Stimulated activated naive CD8-positive, alpha-beta T cell treated with anti-CD3 and anti-CD28 coated beads, Interleukin-15, amount 100 ng/mL, for 72 hours (primary cell): ENCODE data around the gene NOP14.
"Not testable (repeated sequence)": the region's sequence is repeated elsewhere in the genome, so short reads cannot be mapped to it uniquely, and the experiment has no call there.

ENCODE experiments used
- ATAC-seq: fragments of 150-1000 bp; cut with Tn5 transposase; 2 replicates; pipeline ENCODE4 v1.10.0; 2021; ENCODE audit warnings: mild to moderate bottlenecking, moderate library complexity
- DNase-seq, 2 donors: peaks; one replicate each; pipeline ENCODE4 v3.0.0; 2021 to 2022
- H3K27ac Mint-ChIP-seq, 2 donors: one replicate each; pipeline ENCODE4 v1.8.0; 2022; ENCODE audit warnings: mild to moderate bottlenecking in 2 of 2, mixed read lengths in 2 of 2, moderate library complexity in 2 of 2
- H3K27me3 Mint-ChIP-seq: one replicate; pipeline ENCODE4 v1.8.0; 2022; ENCODE audit warnings: mixed read lengths
- H3K4me1 Mint-ChIP-seq: one replicate; pipeline ENCODE4 v1.8.0; 2022; ENCODE audit warnings: mild to moderate bottlenecking, mixed read lengths
- H3K4me3 Mint-ChIP-seq, 2 donors: one replicate each; pipeline ENCODE4 v1.8.0; 2022; ENCODE audit warnings: mild to moderate bottlenecking in 2 of 2, mixed read lengths in 2 of 2, moderate library complexity in 1 of 2
- H3K9me3 Mint-ChIP-seq, 2 donors: one replicate each; pipeline ENCODE4 v1.8.0; 2022; ENCODE audit warnings: mixed read lengths in 2 of 2

The NOP14 gene

GRCh38 chr4:2948895-2949781 lies 14.1 kb downstream of the NOP14 start:
- no peak for DNase-seq
- no peak overlapping the region for H3K4me3 Mint-ChIP-seq
- peak overlapping the region in 1 of 2 donors; percentile 66 for H3K27ac Mint-ChIP-seq
- ATAC-seq = peak; percentile 69
- no peaks in the 10 kb centered on the region for H3K9me3 Mint-ChIP-seq
- H3K4me1 Mint-ChIP-seq = peaks cover 13% of the 10 kb centered on the region
- no peaks in the 10 kb centered on the region for H3K27me3 Mint-ChIP-seq

GRCh38 chr4:2947926-2948325 lies 15.3 kb downstream of the NOP14 start:
- H3K4me1 Mint-ChIP-seq = peaks cover 16% of the 10 kb centered on the region
- DNase-seq (no peak), ATAC-seq (no peak)
- H3K27ac Mint-ChIP-seq = no peak overlapping the region
- no peaks in the 10 kb centered on the region for H3K9me3 Mint-ChIP-seq
- H3K4me3 Mint-ChIP-seq = no peak overlapping the region
- no peaks in the 10 kb centered on the region for H3K27me3 Mint-ChIP-seq

GRCh38 chr4:2946812-2947600 lies 16.2 kb downstream of the NOP14 start:
- Mint-ChIP-seq H3K27me3 (no peaks in the 10 kb centered on the region), H3K27ac (no peak overlapping the region), H3K4me3 (no peak overlapping the region), H3K4me1 (peaks cover 23% of the 10 kb centered on the region), H3K9me3 (no peaks in the 10 kb centered on the region)
- ATAC-seq (no peak), DNase-seq (no peak)

GRCh38 chr4:2945619-2946604 lies 17.3 kb downstream of the NOP14 start:
- not testable (repeated sequence) for H3K27me3 Mint-ChIP-seq, DNase-seq, H3K27ac Mint-ChIP-seq, H3K9me3 Mint-ChIP-seq, ATAC-seq, H3K4me3 Mint-ChIP-seq
- peaks cover 19% of the 10 kb centered on the region for H3K4me1 Mint-ChIP-seq

- H3K27me3 Mint-ChIP-seq = no peaks in the 10 kb centered on the region
- DNase-seq (no peak), ATAC-seq (no peak)
- no peaks in the 10 kb centered on the region for H3K9me3 Mint-ChIP-seq
- peaks cover 27% of the 10 kb centered on the region for H3K4me1 Mint-ChIP-seq
- H3K27ac Mint-ChIP-seq = peak overlapping the region; percentile 20 to 24
- H3K4me3 Mint-ChIP-seq = no peak overlapping the region
Observed at GRCh38 chr4:2944586-2945526, 18.4 kb downstream of the NOP14 start.

- no peak for DNase-seq
- Mint-ChIP-seq H3K4me3 (no peak overlapping the region), H3K27ac (no peak overlapping the region)
Observed at GRCh38 chr4:2944091-2944482, 19.1 kb downstream of the NOP14 start.

GRCh38 chr4:2943364-2944090 lies 19.7 kb downstream of the NOP14 start:
- H3K27ac Mint-ChIP-seq = peak overlapping the region; percentile 5 to 72
- ATAC-seq (no peak), DNase-seq (no peak)
- H3K9me3 Mint-ChIP-seq = no peaks in the 10 kb centered on the region
- no peak overlapping the region for H3K4me3 Mint-ChIP-seq
- no peaks in the 10 kb centered on the region for H3K27me3 Mint-ChIP-seq
- H3K4me1 Mint-ChIP-seq = peaks cover 39% of the 10 kb centered on the region

More at GRCh38 chr4:2944091-2944482, 19.1 kb downstream of the NOP14 start:
- Mint-ChIP-seq H3K27me3 (no peaks in the 10 kb centered on the region), H3K9me3 (no peaks in the 10 kb centered on the region), H3K4me1 (peaks cover 34% of the 10 kb centered on the region)
- no peak for ATAC-seq

GRCh38 chr4:2942532-2943363 lies 20.5 kb downstream of the NOP14 start:
- Mint-ChIP-seq H3K4me1 (peaks cover 43% of the 10 kb centered on the region), H3K9me3 (no peaks in the 10 kb centered on the region), H3K4me3 (no peak overlapping the region), H3K27ac (peak overlapping the region; percentile 87 to 92), H3K27me3 (no peaks in the 10 kb centered on the region)
- DNase-seq (no peak), ATAC-seq (peak; percentile 50)

- H3K9me3 Mint-ChIP-seq = no peaks in the 10 kb centered on the region
- H3K4me1 Mint-ChIP-seq = peaks cover 50% of the 10 kb centered on the region
- no peaks in the 10 kb centered on the region for H3K27me3 Mint-ChIP-seq
- H3K4me3 Mint-ChIP-seq = no peak overlapping the region
- H3K27ac Mint-ChIP-seq = peak overlapping the region; percentile 87 to 92
- DNase-seq (no peak), ATAC-seq (peak; percentile 2)
Observed at GRCh38 chr4:2942037-2942531, 21.1 kb downstream of the NOP14 start.

- no peak for ATAC-seq
- Mint-ChIP-seq H3K4me1 (peaks cover 57% of the 10 kb centered on the region), H3K27me3 (no peaks in the 10 kb centered on the region), H3K9me3 (no peaks in the 10 kb centered on the region), H3K27ac (peak overlapping the region in 1 of 2 donors; percentile 97), H3K4me3 (no peak overlapping the region)
- no peak for DNase-seq
Observed at GRCh38 chr4:2941138-2942036, 21.8 kb downstream of the NOP14 start.

- no peak for ATAC-seq
- DNase-seq = peak in 1 of 2 donors; percentile 10
- Mint-ChIP-seq H3K4me1 (peaks cover 65% of the 10 kb centered on the region), H3K4me3 (no peak overlapping the region), H3K27ac (peak overlapping the region; percentile 31 to 97), H3K9me3 (no peaks in the 10 kb centered on the region), H3K27me3 (no peaks in the 10 kb centered on the region)
Observed at GRCh38 chr4:2940267-2941137, 22.7 kb downstream of the NOP14 start.
